Ishikawa (cell line): ENCODE data around the gene SCP2D1.

Source experiments
- CEBPB ChIP-seq: IDR thresholded peaks from 2 replicates; pipeline ENCODE4 v1.6.1; 2012
- CREB1 ChIP-seq: IDR thresholded peaks from 2 replicates; pipeline ENCODE4 v1.6.1; 2012; ENCODE audit warnings: low read depth
- EGR1 ChIP-seq: IDR thresholded peaks from 2 replicates; pipeline ENCODE4 v1.6.1; 2012
- EP300 ChIP-seq: IDR thresholded peaks from 2 replicates; pipeline ENCODE4 v1.6.1; 2012; ENCODE audit warnings: borderline replicate concordance
- FOXM1 ChIP-seq: IDR thresholded peaks from 2 replicates; pipeline ENCODE4 v1.6.1; 2012; ENCODE audit warnings: low read depth, borderline replicate concordance
- NFIC ChIP-seq: IDR thresholded peaks from 2 replicates; pipeline ENCODE4 v1.6.1; 2012
- RAD21 ChIP-seq: IDR thresholded peaks from 2 replicates; pipeline ENCODE4 v1.6.1; 2012; ENCODE audit warnings: low read depth
- TAF1 ChIP-seq: IDR thresholded peaks from 2 replicates; pipeline ENCODE4 v1.6.1; 2012; ENCODE audit warnings: low read depth, mild to moderate bottlenecking
- TCF12 ChIP-seq: IDR thresholded peaks from 2 replicates; pipeline ENCODE4 v1.6.1; 2012; ENCODE audit warnings: low read depth
- TEAD4 ChIP-seq: IDR thresholded peaks from 2 replicates; pipeline ENCODE4 v1.6.1; 2012
- YY1 ChIP-seq: IDR thresholded peaks from 2 replicates; pipeline ENCODE4 v1.6.1; 2012; ENCODE audit warnings: low read depth
- ZBTB7A ChIP-seq: IDR thresholded peaks from 2 replicates; pipeline ENCODE4 v1.6.1; 2012; ENCODE audit warnings: low read depth
- TF ChIP-seq, protein P1 (sequence below): IDR thresholded peaks from 2 replicates; pipeline ENCODE4 v1.6.1; 2012; ENCODE audit warnings: low read depth, mild to moderate bottlenecking
- TF ChIP-seq, protein P2 (sequence below): IDR thresholded peaks from 2 replicates; pipeline ENCODE4 v1.6.1; 2012
- TF ChIP-seq, protein P3 (sequence below): IDR thresholded peaks from 2 replicates; pipeline ENCODE4 v1.6.1; 2012

SCP2D1 gene

DNA sequence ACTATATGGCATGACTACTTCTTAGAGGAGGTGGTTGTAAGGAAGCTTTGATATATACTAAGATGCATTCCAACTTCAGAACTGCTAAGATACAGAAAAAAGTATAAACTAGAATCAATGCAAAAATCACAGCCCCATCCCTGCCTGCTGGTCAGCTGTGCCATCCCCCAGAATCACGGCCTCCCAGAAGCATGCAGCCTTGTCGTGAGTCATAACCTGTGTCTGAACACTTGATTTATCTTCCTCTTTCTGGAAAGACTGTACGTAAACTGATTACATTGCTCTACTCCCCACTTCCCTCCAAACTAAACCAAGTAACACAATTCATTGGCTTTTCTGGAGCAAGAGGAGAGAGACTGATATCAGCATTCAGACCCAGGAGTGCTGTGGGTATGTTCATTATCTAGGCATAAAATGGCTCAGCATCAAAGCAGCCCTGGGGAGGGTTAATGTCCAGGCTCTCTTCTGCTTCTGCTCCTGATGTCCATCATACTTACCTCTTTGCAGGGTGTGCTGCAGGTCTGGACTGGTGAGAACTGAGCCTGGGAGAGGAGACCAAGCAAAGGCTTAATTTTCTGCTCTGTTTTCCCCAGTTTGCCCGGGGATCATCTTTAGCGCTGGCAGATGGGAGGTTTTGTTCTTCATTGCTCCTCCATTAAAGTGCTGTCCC lies 18.4 kb downstream of the SCP2D1 start:
- no peak for TF ChIP-seq NFIC
- no peak for TF ChIP-seq FOXM1
- TF ChIP-seq, protein P1, sequence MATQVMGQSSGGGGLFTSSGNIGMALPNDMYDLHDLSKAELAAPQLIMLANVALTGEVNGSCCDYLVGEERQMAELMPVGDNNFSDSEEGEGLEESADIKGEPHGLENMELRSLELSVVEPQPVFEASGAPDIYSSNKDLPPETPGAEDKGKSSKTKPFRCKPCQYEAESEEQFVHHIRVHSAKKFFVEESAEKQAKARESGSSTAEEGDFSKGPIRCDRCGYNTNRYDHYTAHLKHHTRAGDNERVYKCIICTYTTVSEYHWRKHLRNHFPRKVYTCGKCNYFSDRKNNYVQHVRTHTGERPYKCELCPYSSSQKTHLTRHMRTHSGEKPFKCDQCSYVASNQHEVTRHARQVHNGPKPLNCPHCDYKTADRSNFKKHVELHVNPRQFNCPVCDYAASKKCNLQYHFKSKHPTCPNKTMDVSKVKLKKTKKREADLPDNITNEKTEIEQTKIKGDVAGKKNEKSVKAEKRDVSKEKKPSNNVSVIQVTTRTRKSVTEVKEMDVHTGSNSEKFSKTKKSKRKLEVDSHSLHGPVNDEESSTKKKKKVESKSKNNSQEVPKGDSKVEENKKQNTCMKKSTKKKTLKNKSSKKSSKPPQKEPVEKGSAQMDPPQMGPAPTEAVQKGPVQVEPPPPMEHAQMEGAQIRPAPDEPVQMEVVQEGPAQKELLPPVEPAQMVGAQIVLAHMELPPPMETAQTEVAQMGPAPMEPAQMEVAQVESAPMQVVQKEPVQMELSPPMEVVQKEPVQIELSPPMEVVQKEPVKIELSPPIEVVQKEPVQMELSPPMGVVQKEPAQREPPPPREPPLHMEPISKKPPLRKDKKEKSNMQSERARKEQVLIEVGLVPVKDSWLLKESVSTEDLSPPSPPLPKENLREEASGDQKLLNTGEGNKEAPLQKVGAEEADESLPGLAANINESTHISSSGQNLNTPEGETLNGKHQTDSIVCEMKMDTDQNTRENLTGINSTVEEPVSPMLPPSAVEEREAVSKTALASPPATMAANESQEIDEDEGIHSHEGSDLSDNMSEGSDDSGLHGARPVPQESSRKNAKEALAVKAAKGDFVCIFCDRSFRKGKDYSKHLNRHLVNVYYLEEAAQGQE, result no peak
- no peak for TF ChIP-seq CREB1
- no peak for TF ChIP-seq TEAD4
- no peak for TF ChIP-seq YY1
- TF ChIP-seq, protein P2, sequence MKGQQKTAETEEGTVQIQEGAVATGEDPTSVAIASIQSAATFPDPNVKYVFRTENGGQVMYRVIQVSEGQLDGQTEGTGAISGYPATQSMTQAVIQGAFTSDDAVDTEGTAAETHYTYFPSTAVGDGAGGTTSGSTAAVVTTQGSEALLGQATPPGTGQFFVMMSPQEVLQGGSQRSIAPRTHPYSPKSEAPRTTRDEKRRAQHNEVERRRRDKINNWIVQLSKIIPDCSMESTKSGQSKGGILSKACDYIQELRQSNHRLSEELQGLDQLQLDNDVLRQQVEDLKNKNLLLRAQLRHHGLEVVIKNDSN, result no peak
- TF ChIP-seq TAF1, result no peak
- no peak for TF ChIP-seq EGR1
- no peak for TF ChIP-seq TCF12
- TF ChIP-seq, protein P3, sequence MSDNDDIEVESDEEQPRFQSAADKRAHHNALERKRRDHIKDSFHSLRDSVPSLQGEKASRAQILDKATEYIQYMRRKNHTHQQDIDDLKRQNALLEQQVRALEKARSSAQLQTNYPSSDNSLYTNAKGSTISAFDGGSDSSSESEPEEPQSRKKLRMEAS, result no peak
- no peak for TF ChIP-seq CEBPB

DNA sequence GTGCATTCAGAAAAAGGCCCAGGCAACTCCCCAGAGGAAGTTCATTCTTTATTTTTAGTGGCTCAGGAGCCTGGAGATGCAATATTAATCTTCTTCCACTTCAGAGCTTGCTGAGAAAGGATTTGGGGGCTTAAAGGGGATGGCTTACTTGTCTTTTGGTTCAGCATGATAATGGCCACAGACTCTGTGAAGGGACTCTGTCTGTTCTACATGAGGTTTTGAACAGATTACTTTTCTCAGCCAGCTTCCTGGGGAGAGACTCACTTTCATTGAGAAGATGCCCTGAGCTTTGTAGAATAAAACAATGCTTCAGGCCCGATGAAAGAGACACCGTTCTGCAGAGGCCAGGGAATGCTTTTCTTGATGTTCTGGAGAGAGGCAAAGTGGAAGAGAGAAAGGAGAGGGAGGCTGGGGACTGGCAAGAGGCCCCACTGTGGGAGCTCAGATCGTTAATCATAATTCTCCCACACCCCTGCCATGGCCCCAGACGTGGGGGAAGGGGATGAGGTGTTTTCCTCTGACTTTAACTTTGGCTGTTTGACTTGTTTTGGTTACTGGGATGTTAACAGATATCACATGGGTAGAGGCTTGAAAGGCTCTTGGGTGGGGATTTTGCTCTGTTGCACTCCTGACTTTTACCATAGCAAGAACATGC lies 19.1 kb downstream of the SCP2D1 start:
- TF ChIP-seq EP300 (no peak), RAD21 (no peak), YY1 (no peak), CREB1 (no peak), NFIC (no peak), ZBTB7A (no peak), TAF1 (no peak), FOXM1 (no peak)
- TF ChIP-seq, protein P2, result no peak
- TF ChIP-seq, protein P3, result no peak
- TF ChIP-seq, protein P1, result no peak

DNA sequence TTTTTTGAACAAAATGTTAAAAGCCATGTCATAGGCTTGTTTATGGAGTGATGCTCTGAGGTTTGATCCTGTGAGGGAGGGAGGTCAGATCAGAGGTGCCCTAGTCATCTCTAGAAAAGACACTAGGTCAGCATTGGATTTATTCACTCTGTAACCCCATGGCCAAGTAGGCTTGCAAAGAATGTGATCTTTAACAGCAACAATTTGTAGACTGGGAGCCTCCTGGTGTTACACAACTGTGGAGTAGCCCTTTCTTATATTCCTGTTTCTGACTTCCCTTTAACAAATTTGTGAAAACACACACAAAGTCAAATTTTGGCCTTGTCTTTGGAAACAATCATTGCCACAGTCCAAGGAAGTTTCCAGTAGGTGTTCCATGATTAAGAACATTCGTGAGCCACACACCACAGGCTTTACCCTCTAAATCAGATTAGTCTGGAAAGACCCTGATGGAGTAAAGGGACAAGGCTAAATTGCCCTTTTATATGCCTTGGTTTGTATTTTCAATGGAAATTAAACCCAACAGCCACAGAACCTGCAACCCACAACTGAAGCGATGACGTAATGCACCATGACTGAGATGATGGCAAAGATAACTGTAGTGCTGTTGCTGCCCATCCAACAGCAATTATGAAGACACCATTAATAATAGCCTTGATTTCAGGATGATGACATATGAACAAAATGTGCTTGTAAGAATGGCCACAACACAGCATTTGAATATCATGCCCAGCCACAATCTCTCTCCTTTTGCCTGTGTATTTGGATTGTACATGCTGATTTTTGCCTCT lies 22.1 kb downstream of the SCP2D1 start:
- TF ChIP-seq YY1 (no peak), NFIC (no peak), ZBTB7A (no peak), TAF1 (no peak), CEBPB (no peak), EGR1 (no peak), TCF12 (no peak), FOXM1 (no peak), RAD21 (no peak), CREB1 (no peak), TEAD4 (no peak), EP300 (no peak)
- TF ChIP-seq, protein P2, result no peak
- TF ChIP-seq, protein P3, result no peak

DNA sequence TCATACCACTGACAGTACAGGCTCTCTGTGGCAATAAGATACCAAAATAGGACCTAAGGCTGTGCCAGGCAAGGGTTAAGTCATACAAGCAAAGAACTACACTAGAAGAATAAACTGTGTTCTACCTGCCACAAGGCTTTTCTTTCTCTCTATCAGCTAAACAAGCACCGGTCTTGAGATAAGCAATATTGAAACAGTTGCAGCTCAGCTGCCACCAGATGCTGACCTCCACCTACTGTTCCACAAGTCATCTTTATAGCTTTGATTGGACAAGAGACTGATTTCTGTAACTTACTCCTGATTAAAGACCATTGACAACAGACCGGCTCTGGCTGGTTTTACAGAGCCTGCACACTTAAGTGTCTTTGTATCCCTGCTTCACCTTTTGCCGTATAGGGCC lies 24.1 kb downstream of the SCP2D1 start:
- no peak for TF ChIP-seq CREB1
- TF ChIP-seq EGR1, result no peak
- TF ChIP-seq CEBPB, result no peak
- no peak for TF ChIP-seq RAD21
- TF ChIP-seq, protein P2, result no peak
- no peak for TF ChIP-seq EP300
- TF ChIP-seq, protein P3, result no peak
- TF ChIP-seq TEAD4, result no peak
- TF ChIP-seq TCF12, result no peak
- TF ChIP-seq, protein P1, result no peak
- no peak for TF ChIP-seq FOXM1
- no peak for TF ChIP-seq TAF1
- no peak for TF ChIP-seq YY1
- TF ChIP-seq NFIC, result no peak
- TF ChIP-seq ZBTB7A, result no peak
